GM12874 (cell line): ENCODE measurements around the gene MAD1L1.

Experiments used
- CTCF ChIP-seq: IDR thresholded peaks from 2 replicates; pipeline ENCODE4 v1.5.1; 2011; ENCODE audit warnings: low read depth, mild to moderate bottlenecking, control low read depth, low read length, moderate library complexity; ENCODE audit not compliant: insufficient read depth

MAD1L1 gene

GRCh38 chr7:2085804-2086203, 146.9 kb downstream of the MAD1L1 start:
- TF ChIP-seq CTCF: no peak

GRCh38 chr7:2084781-2085505, 147.8 kb downstream of the MAD1L1 start:
- no peak for TF ChIP-seq CTCF

- no peak for TF ChIP-seq CTCF
Measured at GRCh38 chr7:2084331-2084730, 148.4 kb downstream of the MAD1L1 start.

- no peak for TF ChIP-seq CTCF
Measured at GRCh38 chr7:2083362-2083761, 149.4 kb downstream of the MAD1L1 start.

GRCh38 chr7:2082139-2082998, 150.4 kb downstream of the MAD1L1 start:
- no peak for TF ChIP-seq CTCF

- no peak for TF ChIP-seq CTCF
Measured at GRCh38 chr7:2081526-2082135, 151.1 kb downstream of the MAD1L1 start.

GRCh38 chr7:2080477-2080876, 152.3 kb downstream of the MAD1L1 start:
- no peak for TF ChIP-seq CTCF
